Activated B cell treated with CpG ODN at 0.5 μM for 24 hours (primary cell): ENCODE measurements around the gene LY6G6F. TPM values are rescaled to one million over a fixed set of nuclear protein-coding genes. Genes with fewer than 3 reads are reported as not detected.

Experiments
- ATAC-seq: fragments of 200-7000 bp; cut with Tn5 transposase; one replicate; pipeline ENCODE4 v1.10.0; 2021; ENCODE audit warnings: low read depth, mild to moderate bottlenecking, moderate library complexity
- CTCF ChIA-PET: fragments of 350-600 bp; sonication (Branson Sonifier 250); formaldehyde crosslinking; loops from one replicate; lab custom pipeline; 2021; ENCODE audit warnings: antibody characterized with exemption; lab: Charles Lee
- POLR2A ChIA-PET: fragments of 350-600 bp; sonication (Branson Sonifier 250); formaldehyde crosslinking; loops from one replicate; lab custom pipeline; 2021; ENCODE audit warnings: antibody characterized with exemption; lab: Charles Lee
- DNase-seq: peaks from one replicate; pipeline ENCODE4 v3.0.0; 2022
- H3K27ac Mint-ChIP-seq: one replicate; pipeline ENCODE4 v1.8.0; 2020; ENCODE audit warnings: mixed read lengths
- H3K27me3 Mint-ChIP-seq: one replicate; pipeline ENCODE4 v1.8.0; 2021; ENCODE audit warnings: mixed read lengths
- H3K36me3 Mint-ChIP-seq: one replicate; pipeline ENCODE4 v1.8.0; 2021; ENCODE audit warnings: low read depth, mixed read lengths
- H3K4me1 Mint-ChIP-seq: one replicate; pipeline ENCODE4 v1.8.0; 2021; ENCODE audit warnings: mixed read lengths
- H3K4me3 Mint-ChIP-seq: one replicate; pipeline ENCODE4 v1.8.0; 2020; ENCODE audit warnings: mild to moderate bottlenecking, mixed read lengths
- H3K9me3 Mint-ChIP-seq: one replicate; pipeline ENCODE4 v1.8.0; 2020; ENCODE audit warnings: mixed read lengths
- intact Hi-C: fragments of 100-400 bp; cut with micrococcal nuclease; formaldehyde crosslinking; loops from one replicate; pipeline ENCODE4 v1.15.1; 2024
- total RNA-seq: library from RNA; stranded (reverse); gene quantifications from 2 replicates; pipeline ENCODE4 v1.2.3, GENCODE V29; 2022
- TF ChIP-seq, protein P1 (sequence below): fragments of 200-600 bp; IDR thresholded peaks from one replicate; pipeline ENCODE4 v1.8.0; 2022; ENCODE audit warnings: antibody characterized with exemption, mild to moderate bottlenecking

The LY6G6F gene
- total RNA-seq, 1 donor from 2014 or later, result not detected

DNA sequence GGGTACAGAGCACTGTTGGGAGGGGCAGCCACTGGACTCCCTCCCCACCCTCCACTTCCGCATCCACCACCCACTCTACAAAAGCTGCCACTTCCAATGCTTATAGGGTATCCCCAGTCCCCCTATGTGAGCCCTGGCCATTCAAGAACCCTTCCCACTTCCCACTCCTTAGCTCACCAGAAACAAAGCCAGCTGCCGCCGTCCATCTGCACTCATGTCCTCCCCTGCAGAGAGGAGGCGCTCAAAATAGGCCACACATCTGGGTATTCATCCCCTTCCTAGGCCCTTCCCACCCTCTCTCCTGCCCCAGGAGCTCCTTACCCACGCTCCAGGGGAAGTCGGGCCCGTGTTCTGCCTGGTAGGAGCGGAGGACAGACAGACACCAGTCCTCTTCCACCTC is 19.3 kb upstream of the LY6G6F start:
- Mint-ChIP-seq H3K27me3 (no peaks in the 10 kb centered on the region), H3K27ac (no peak overlapping the region), H3K9me3 (no peaks in the 10 kb centered on the region), H3K4me3 (no peak overlapping the region), H3K36me3 (peaks cover 65% of the 10 kb centered on the region), H3K4me1 (peaks cover 20% of the 10 kb centered on the region)
- POLR2A ChIA-PET, result interaction anchor here (0.6 to 1.1 kb wide), 3 partner anchors 14 to 143 kb away, joined by 3 to 12 read pairs (median 6); no protein-coding TSS in a partner anchor
- CTCF ChIA-PET, result no interaction called here
- TF ChIP-seq, protein P1, sequence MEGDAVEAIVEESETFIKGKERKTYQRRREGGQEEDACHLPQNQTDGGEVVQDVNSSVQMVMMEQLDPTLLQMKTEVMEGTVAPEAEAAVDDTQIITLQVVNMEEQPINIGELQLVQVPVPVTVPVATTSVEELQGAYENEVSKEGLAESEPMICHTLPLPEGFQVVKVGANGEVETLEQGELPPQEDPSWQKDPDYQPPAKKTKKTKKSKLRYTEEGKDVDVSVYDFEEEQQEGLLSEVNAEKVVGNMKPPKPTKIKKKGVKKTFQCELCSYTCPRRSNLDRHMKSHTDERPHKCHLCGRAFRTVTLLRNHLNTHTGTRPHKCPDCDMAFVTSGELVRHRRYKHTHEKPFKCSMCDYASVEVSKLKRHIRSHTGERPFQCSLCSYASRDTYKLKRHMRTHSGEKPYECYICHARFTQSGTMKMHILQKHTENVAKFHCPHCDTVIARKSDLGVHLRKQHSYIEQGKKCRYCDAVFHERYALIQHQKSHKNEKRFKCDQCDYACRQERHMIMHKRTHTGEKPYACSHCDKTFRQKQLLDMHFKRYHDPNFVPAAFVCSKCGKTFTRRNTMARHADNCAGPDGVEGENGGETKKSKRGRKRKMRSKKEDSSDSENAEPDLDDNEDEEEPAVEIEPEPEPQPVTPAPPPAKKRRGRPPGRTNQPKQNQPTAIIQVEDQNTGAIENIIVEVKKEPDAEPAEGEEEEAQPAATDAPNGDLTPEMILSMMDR, result no peak
- intact Hi-C loops, result no loop called here
- ATAC-seq (no peak), DNase-seq (no peak)

DNA sequence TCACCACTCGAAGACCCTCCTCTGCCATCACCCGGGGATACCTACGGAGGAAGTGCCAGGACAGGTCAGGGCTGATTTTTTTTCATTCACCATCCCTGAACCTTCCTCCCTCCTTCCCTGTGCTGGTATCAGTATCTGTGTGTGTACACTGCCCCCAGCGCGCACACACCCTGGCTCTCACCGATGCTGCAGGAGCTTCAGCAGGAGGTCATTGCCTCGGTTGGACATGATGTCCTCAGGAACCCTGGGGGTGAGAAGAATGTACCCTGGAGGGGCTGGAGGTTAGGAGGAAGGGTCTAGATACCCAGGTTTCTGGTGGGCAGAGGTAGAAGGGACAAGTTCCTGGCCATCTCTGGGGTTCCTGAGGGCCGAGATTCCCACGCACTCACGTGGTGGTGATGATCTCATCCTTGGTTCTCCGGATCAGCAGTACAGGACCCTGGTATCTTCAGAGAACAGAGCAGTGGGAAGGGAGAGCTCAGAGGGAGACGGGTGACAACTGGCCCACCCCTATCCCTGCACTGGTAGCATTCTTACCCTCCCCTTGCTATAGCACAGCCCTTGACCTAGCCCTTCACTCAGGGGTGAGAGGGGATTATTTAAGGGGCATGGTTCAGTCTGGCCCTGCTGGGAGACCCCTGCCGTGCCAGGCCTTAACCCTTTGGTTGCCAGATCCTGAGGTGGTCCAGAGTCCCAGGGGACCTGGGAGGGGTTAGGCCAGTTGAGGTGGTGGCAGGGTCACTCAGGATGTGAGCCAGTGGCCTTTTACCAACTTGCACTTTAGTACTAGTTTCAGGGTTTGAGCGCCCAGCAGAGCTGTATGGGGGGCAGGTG is 18.6 kb upstream of the LY6G6F start:
- no peak for DNase-seq
- H3K27me3 Mint-ChIP-seq, result no peaks in the 10 kb centered on the region
- no peak overlapping the region for H3K27ac Mint-ChIP-seq
- intact Hi-C loops, result no loop called here
- no peaks in the 10 kb centered on the region for H3K9me3 Mint-ChIP-seq
- H3K4me3 Mint-ChIP-seq, result no peak overlapping the region
- H3K4me1 Mint-ChIP-seq, result peaks cover 19% of the 10 kb centered on the region
- CTCF ChIA-PET, result no interaction called here
- POLR2A ChIA-PET, result interaction anchor here (0.6 kb wide), 1 partner anchor 15 kb away, joined by 6 read pairs; no protein-coding TSS in a partner anchor
- TF ChIP-seq, protein P1, result no peak
- ATAC-seq, result no peak
- peaks cover 71% of the 10 kb centered on the region for H3K36me3 Mint-ChIP-seq

DNA sequence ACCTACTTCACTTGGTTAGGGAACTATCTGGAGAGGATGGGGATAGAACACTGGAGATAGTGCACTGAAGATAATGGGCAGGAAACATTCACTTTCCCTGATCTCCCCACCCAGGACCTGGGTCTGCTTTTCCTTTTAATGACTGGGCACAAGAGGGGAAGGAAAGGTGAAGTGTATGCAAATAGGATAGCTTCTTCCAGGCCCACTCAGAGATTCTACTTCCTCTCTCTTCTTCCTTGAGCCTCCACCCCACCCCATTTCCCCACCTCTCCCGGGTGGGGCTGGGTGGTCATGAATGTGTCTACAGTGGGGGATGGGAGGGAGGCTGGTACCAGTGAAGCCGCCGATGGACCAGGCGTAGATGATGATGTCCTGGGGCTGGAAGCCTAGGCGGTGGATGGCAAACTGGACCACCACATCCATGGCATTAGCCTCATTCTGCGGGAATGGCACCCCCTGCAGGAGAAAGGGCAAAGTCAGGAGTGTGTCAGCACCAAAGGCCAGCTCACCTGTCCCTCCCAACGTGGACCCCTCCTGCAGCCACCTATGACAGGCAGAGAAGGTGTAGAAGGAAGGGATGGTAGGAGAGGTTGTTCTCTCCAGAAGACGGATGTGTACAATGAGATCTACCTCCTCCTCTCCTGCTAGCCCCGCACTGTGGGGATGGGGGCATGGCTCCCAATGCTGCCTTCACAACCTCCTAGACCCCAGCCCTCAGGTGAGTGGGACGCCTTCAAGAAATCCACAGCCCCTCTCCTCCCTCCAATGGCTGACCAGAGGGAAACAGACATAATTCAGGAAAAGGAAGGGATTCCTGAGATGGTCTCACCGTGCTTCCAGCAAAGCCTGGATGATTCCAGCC is 17.2 kb upstream of the LY6G6F start:
- intact Hi-C loops, result no loop called here
- no peaks in the 10 kb centered on the region for H3K9me3 Mint-ChIP-seq
- no peak for ATAC-seq
- ChIA-PET POLR2A (interaction anchor here (0.5 to 2.2 kb wide), 2 partner anchors 14 to 63 kb away, joined by 6 to 9 read pairs; partner anchors contain the start of gene ABHD16A), CTCF (no interaction called here)
- DNase-seq, result no peak
- H3K27ac Mint-ChIP-seq, result no peak overlapping the region
- TF ChIP-seq, protein P1, result no peak
- peaks cover 83% of the 10 kb centered on the region for H3K36me3 Mint-ChIP-seq
- peaks cover 15% of the 10 kb centered on the region for H3K4me1 Mint-ChIP-seq
- no peak overlapping the region for H3K4me3 Mint-ChIP-seq
- no peaks in the 10 kb centered on the region for H3K27me3 Mint-ChIP-seq

DNA sequence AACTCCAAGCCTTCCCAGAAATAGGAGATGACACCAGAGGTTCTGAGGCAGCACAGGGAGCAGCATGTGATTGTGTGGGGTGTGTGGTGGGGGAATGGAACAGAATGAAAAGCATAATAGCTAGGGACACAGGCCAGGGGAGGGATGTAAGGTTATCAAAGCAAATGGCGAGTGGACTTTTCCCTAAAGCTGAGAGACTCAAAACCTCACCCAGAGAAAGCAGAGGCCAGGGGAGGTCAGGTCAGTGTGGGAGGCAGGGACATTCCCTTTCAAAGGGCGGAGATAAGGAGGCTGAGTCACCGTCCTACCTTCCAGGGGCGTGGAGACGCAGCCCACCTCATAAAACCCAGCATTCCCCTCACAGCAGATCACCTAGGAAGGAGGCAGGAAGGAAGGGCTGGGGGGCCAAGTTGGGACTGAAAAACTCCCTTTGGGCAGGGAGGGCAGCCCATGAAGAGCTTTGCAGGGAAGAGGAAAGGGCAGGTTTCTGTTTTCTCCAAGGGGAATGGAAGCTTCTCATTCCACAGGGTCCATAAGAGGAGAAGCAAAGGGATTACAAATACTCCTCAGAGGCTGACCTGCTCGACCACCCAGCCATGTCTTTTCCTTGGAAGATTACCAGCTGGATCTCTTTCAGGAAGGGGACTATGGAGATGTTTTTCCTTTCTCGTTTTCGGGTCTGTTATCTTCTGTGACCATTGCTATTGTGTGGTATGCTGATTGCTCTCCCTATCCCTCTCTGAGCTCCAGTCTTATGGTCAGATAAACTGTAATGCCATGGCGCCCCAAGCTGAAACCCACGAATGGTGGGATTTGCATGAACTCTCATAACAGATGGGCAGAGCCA is 16.2 kb upstream of the LY6G6F start:
- Mint-ChIP-seq H3K27ac (no peak overlapping the region), H3K4me3 (no peak overlapping the region), H3K36me3 (peaks cover 90% of the 10 kb centered on the region), H3K4me1 (peaks cover 15% of the 10 kb centered on the region), H3K27me3 (no peaks in the 10 kb centered on the region), H3K9me3 (no peaks in the 10 kb centered on the region)
- ChIA-PET POLR2A (interaction anchor here (0.5 to 2.2 kb wide), 2 partner anchors 13 to 62 kb away, joined by 6 to 9 read pairs; partner anchors contain the start of gene ABHD16A), CTCF (no interaction called here)
- TF ChIP-seq, protein P1, result no peak
- ATAC-seq (no peak), DNase-seq (no peak)
- intact Hi-C loops, result no loop called here
